Measurements from ENCODE around the gene HNRNPC. TPM values are rescaled to one million over a fixed set of nuclear protein-coding genes. Genes with fewer than 3 reads are reported as not detected.

The HNRNPC gene
- total and polyA plus RNA-seq, 2 of the 8 experiments (the other 6 are each of a cell fraction or from before 2014, with no cell fraction given), result 781 to 1,207 TPM

DNA sequence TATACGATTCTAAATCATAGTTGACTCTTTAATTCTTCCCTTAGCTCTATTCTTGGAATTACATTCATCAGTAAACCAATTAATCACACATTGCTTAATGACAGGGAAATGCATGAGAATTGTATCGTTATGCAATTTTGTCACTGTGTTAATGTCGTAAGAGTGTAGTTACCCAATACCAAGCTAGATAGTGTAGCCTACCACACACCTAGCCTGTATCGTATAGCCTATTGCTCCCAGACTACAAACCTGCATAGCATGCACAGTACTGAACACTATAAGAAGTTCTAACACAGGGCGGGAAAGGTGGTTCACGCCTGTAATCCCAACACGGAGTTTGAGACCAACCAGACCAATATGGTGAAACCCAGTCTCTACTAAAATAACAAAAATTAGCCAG is 24.7 kb downstream of the HNRNPC start:
- H3K4me3 ChIP-seq (ENCODE audit: extremely low read depth in 1 of 4, insufficient read depth in 2 of 4, low read depth in 3 of 4, low read length in 4 of 4), result no peak overlapping the region
- H3K14ac ChIP-seq (ENCODE audit: insufficient read length), result no peak overlapping the region
- H2BK20ac ChIP-seq (ENCODE audit: low read length), result no peak overlapping the region
- H3K27me3 ChIP-seq (replicated peaks in 1 of 4; ENCODE audit: control insufficient read depth in 3 of 4, extremely low read depth in 1 of 4, insufficient read depth in 3 of 4, low read length in 3 of 4), result no peaks in the 10 kb centered on the region
- peaks cover 2% of the 10 kb centered on the region; the same call in 1 of the 2 replicates for H3K79me1 ChIP-seq (ENCODE audit: low read depth, low read length)
- no peak overlapping the region for H4K5ac ChIP-seq (ENCODE audit: insufficient read length, low read depth, low read length)
- H3K4me2 ChIP-seq (ENCODE audit: insufficient read depth in 1 of 2, low read depth in 2 of 2, low read length in 2 of 2), result no peak overlapping the region
- no peak overlapping the region for H3K4ac ChIP-seq (replicated peaks; ENCODE audit: insufficient read length, low read depth, low read length)
- H3K18ac ChIP-seq (ENCODE audit: extremely low read depth, low read length), result no peak overlapping the region
- no peak overlapping the region for H3K9ac ChIP-seq (replicated peaks in 1 of 4; ENCODE audit: extremely low read depth in 1 of 4, low read depth in 3 of 4, low read length in 3 of 4)
- H4K20me1 ChIP-seq (replicated peaks in 1 of 2; ENCODE audit: control insufficient read depth in 1 of 2, insufficient read depth in 2 of 2, low read length in 2 of 2), result peaks cover 28 to 55% of the 10 kb centered on the region in 2 experiments
- H2BK5ac ChIP-seq (ENCODE audit: low read depth, low read length), result no peak overlapping the region
- H2BK120ac ChIP-seq (replicated peaks; ENCODE audit: low read depth, low read length), result no peak overlapping the region
- H4K8ac ChIP-seq (ENCODE audit: extremely low read depth, insufficient read depth, low read length), result 0 out of 2 replicates have a peak overlapping the region, but pooled peaks have one; percentile 46
- no peaks in the 10 kb centered on the region for H3K23me2 ChIP-seq (ENCODE audit: low read depth, low read length)
- WGBS, 2 experiments (ENCODE audit: extremely low coverage in 1 of 2, insufficient coverage in 1 of 2, insufficient read length in 1 of 2, insufficient replicate concordance in 2 of 2, low coverage in 1 of 2, low lambda C conversion rate in 2 of 2, missing lambda C conversion rate in 1 of 2), result 93% methylated on average over 7 of the region's 7 CpGs; no CpG with 5 or more reads in 1 of the 2 experiments
- H3K23ac ChIP-seq (ENCODE audit: insufficient read length), result no peak overlapping the region
- no peaks in the 10 kb centered on the region; a peak in 1 of 7 replicates for H3K4me1 ChIP-seq (replicated peaks in 1 of 4; ENCODE audit: control insufficient read depth in 3 of 4, insufficient read depth in 4 of 4, low read length in 3 of 4)
- no peaks in the 10 kb centered on the region for H3K9me3 ChIP-seq (ENCODE audit: insufficient read depth in 2 of 2, low read depth in 1 of 2, low read length in 1 of 2)
- H3K79me2 ChIP-seq (ENCODE audit: control insufficient read depth in 1 of 2, insufficient read depth in 2 of 2, low read length in 2 of 2), result peaks cover 54 to 100% of the 10 kb centered on the region in 2 experiments
- no peak overlapping the region for H3K56ac ChIP-seq (replicated peaks; ENCODE audit: insufficient read length, low read depth, low read length)
- ChIA-PET CTCF (ENCODE audit: partially characterized antibody) (interaction anchor here (0.6 to 1.1 kb wide), 2 partner anchors 19 to 141 kb away, joined by 4 to 6 read pairs; no protein-coding TSS in a partner anchor), POLR2A (ENCODE audit: partially characterized antibody) (interaction anchor here (0.6 to 24.2 kb wide), 8 partner anchors 8 to 298 kb away, joined by 3 to 836 read pairs (median 4); no protein-coding TSS in a partner anchor)
- no peak overlapping the region for H4K91ac ChIP-seq (replicated peaks; ENCODE audit: insufficient read length, low read length)
- peaks cover 2 to 81% (median 17%) of the 10 kb centered on the region in 4 experiments; a peak in 6 of 8 replicates for H3K36me3 ChIP-seq (ENCODE audit: control insufficient read depth in 2 of 4, insufficient read depth in 4 of 4, low read length in 3 of 4)
- H2AK5ac ChIP-seq (ENCODE audit: low read depth, low read length), result no peak overlapping the region
- FAIRE-seq (no peak), DNase-seq (ENCODE audit: low read depth in 1 of 2, low spot score in 2 of 2) (no peak)
- no peak overlapping the region for H2AFZ ChIP-seq (ENCODE audit: low read length)
- no peak overlapping the region for H2BK15ac ChIP-seq (ENCODE audit: low read length)
- H2BK12ac ChIP-seq (ENCODE audit: low read depth, low read length), result no peak overlapping the region
- no peak overlapping the region for H3K27ac ChIP-seq (ENCODE audit: low read depth, low read length)
- TF ChIP-seq CEBPB (IDR thresholded peaks at IDR 0.05; ENCODE audit: low read depth, low read length), result no peak

All from H1 (cell line).